SKM-1 (cell line): ENCODE measurements around the gene SHC1.

Source experiments
- DNase-seq: peaks from one replicate; lab custom pipeline; 2025; ENCODE audit not compliant: unreplicated experiment; lab: John Stamatoyannopoulos, UW

SHC1 gene

GRCh38 chr1:154940651-154941194, 29.8 kb downstream of the SHC1 start:
- DNase-seq = no peak

- DNase-seq = no peak
Observed at GRCh38 chr1:154940213-154940560, 30.4 kb downstream of the SHC1 start.

GRCh38 chr1:154938604-154939399, 31.7 kb downstream of the SHC1 start:
- DNase-seq = no peak

GRCh38 chr1:154937988-154938386, 32.6 kb downstream of the SHC1 start:
- DNase-seq = no peak

DNA sequence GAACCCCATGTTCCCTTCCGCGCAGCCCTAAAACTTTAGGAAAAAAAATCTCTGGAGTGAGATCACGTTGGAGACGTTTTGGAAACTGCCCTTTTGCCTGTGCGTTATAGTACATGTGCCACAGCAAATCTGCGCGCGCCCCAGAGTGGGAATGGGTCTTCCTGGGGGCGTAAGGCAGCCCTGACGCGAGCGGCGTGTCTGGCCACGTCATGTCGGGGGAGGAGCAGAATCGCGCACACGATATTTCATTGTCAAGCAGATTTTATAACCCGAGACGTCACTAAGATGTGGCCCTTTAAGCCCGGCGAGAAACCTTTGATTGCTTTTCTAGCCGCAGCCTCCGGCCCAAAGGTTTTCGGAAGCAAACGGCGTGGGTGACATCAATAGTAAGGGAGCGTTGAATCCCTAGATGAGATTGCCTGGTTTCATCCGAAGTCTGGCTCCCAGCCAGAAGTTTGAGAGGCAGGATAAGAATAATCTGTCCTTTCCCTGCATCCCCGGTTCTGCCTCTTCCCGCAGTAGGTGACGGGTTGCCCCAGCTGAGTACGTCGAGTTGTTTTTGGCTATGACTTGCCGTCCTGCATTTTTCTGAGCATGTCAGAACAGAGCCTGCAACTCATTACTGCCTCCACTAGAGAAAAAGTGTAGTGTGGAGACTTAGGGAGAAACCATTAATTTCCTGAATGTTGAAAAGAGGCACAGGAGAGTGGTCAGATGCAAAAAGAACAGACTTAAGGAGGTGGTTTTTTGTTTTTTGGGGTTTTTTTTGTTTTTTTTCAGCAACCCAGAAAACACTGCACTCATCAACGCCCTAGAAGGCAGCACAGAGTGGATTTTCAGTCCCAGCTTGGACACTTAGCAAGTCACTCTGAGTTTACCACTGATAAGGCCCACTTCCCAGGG, 33.2 kb downstream of the SHC1 start:
- DNase-seq = peak; percentile 92

DNA sequence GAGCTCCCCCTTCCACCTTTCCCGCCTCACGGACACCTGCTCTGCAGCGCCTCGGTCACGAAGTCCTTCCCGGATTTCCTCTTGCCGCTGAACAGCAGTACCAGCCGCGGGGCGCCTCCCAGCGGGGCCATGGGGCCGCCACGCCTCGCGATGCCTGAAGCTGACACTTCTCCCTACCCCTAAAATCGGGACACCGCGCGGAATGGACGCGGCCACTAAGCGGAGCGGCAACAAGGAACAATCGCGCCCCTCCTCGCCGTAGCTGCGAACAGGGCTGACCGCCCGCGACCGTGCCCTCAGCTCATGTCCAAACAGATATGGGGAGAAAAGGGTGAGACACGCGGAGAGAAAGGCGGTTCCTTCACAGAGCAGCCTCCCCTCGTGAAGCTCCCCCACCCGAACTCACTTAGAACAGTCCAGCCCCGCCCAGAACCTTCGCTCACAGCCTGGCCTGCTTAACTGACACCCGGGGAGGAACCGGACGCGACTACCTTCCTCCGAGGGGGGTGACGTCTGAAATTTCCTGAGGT, 33.9 kb downstream of the SHC1 start, which contains the start of gene PMVK:
Gene PMVK (minus strand): TSS at position 165 of the 530 bp plus-strand sequence. CDS start 34 bp downstream, at position 131.
- DNase-seq = peak; percentile 96

- DNase-seq = no peak
Observed at GRCh38 chr1:154935749-154936554, 34.6 kb downstream of the SHC1 start.

- DNase-seq = no peak
Observed at GRCh38 chr1:154934358-154934948, 36.1 kb downstream of the SHC1 start.

DNA sequence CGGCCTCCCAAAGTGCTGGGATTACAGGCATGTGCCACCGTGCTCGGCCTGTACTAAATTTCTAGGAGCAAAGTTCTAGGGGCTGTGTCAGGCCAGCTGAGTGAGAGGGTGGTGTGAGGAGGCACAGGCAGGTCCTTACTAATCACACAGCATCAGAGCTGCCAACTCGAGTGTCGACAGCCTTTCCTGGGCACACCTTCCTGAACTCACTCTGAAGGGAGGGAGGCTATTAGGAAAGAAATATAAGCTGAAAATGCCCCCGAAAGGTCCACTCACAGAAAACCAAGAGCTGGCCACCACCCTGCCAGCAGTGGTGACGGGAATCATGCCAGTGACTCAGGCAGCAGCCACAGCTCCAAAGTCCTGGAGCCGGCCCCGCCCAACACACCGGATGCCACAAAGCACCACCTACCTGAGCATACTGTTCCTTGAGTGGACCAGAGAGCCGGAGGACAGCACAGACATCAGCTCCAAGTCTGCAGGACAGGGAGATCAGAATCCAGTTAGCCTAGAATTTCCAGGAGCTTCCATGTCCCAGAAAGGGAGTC, 38.5 kb downstream of the SHC1 start:
- DNase-seq = no peak

GRCh38 chr1:154926201-154926600, 44.3 kb downstream of the SHC1 start:
- no peak for DNase-seq

GRCh38 chr1:154925335-154926170, 45.0 kb downstream of the SHC1 start:
- peak; percentile 44 for DNase-seq

DNA sequence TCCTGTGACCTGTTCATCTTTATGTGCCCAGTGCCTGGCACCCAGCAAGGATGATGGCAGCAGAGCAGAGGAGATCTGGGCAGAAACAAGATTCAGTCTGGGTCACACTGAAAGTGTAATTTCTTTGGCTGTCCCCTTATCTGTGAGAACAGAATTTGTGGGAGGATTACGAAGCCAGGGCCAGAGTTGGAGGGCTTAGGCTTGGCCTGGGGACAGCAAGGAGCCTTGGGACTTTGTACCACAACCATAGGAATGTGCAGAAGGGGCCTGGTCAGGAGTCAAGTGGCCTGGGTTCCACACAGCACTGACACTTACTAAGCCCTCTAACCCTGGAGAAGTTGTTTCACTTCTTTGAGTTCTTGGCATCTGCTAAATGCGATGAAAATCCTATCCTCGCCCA, 46.9 kb downstream of the SHC1 start:
- no peak for DNase-seq

DNA sequence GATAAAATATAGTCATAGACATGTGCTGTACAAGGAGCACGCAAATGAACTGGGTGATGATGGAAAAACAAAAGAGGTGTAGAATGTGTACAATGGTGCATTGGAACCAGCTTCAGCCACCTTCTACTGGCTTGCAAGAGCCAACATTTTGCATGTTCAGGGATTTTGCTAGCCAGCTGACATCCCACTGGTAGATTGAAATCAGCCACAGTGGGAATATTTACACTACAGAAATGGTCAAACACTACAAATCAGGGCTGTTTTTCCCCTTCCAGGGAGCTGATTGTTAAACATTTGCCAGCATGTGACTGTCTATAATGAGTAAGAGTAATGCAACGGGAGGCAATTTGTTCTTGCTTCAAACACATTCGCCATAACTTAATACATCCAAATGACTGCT, 57.3 kb downstream of the SHC1 start:
- DNase-seq = no peak

DNA sequence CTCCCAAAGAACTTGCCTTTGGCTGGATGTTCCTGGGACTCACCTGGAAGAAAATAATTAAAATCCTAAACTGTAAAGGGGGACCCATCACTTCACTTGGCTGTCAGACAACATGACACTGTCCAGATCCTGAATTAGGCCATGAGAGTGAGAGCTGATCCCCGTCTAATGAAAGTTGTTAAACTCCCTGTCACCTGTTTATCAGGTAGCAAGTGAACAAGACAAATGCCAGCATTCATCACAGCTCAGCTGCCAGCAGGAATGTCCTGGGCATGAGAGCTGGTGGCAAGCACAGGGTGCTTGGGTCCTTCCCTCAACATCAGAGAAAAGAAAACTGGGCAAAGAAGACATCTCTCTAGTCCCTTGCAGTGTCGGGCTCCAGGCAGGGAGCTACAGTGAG, 57.8 kb downstream of the SHC1 start:
- no peak for DNase-seq
